Astrocyte of the cerebellum (primary cell): ENCODE measurements around the gene SEMA3B.
A peak's percentile ranks its signal among the peaks of the same experiment; 100 is the strongest.

Experiments
- DNase-seq: peaks from one replicate; pipeline ENCODE4 v3.0.0-alpha.2; 2011; ENCODE audit warnings: low read depth
- H3K4me3 ChIP-seq: 2 replicates; pipeline ENCODE4 v1.5.1; 2011; ENCODE audit warnings: mild to moderate bottlenecking, low read depth, low read length, moderate library complexity
- in situ Hi-C: cut with HindIII; loops from 2 replicates; pipeline ENCODE4 v1.10.0; 2017; ENCODE audit warnings: low sequenced_read_pairs
- TF ChIP-seq, protein P1 (sequence below): IDR thresholded peaks from 2 replicates; pipeline ENCODE4 v1.5.1; 2012; ENCODE audit warnings: low read length, low read depth, moderate library complexity, mild to moderate bottlenecking; ENCODE audit errors: missing control alignments

SEMA3B gene

DNA sequence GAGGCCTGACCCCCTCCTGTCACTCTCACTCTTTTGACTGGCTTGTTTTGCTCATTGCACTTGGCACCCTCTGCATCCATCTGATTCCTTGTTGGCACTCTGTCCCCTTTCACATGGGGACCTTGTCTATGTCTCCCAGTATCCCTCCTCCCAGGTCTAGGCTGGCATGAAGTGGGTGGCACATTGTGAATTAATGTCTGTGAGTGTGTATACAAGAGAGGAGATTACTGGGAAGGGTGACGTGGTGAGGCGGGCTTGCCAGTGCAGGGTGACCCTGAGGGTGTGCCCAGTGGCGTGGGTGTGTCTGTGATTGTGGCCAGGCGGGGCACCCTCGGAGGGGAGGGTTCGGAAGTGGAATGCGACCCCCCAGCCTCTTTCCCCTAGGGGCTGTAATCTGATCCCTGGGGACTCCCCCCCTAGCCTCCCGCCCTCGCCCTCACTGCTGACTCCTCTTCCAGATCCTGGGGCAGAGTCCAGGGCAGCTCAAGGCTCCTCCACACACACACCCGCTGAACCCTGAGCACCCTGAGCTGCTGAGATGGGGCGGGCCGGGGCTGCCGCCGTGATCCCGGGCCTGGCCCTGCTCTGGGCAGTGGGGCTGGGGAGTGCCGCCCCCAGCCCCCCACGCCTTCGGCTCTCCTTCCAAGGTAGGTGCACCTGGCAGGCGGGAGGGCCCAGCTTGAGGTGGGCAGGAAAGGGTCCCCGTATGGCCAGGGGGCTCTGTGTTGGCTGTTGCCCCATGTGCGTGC is at the start of gene SEMA3B:
Gene SEMA3B (plus strand): TSS at position 445 of the 749 bp plus-strand sequence. CDS start 94 bp downstream, at position 539.
- peak within 1 kb of the TSS; percentile 36 for H3K4me3 ChIP-seq
- DNase-seq, result no peak
- in situ Hi-C loops, result no loop called here
- TF ChIP-seq, protein P1, sequence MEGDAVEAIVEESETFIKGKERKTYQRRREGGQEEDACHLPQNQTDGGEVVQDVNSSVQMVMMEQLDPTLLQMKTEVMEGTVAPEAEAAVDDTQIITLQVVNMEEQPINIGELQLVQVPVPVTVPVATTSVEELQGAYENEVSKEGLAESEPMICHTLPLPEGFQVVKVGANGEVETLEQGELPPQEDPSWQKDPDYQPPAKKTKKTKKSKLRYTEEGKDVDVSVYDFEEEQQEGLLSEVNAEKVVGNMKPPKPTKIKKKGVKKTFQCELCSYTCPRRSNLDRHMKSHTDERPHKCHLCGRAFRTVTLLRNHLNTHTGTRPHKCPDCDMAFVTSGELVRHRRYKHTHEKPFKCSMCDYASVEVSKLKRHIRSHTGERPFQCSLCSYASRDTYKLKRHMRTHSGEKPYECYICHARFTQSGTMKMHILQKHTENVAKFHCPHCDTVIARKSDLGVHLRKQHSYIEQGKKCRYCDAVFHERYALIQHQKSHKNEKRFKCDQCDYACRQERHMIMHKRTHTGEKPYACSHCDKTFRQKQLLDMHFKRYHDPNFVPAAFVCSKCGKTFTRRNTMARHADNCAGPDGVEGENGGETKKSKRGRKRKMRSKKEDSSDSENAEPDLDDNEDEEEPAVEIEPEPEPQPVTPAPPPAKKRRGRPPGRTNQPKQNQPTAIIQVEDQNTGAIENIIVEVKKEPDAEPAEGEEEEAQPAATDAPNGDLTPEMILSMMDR, result no peak

DNA sequence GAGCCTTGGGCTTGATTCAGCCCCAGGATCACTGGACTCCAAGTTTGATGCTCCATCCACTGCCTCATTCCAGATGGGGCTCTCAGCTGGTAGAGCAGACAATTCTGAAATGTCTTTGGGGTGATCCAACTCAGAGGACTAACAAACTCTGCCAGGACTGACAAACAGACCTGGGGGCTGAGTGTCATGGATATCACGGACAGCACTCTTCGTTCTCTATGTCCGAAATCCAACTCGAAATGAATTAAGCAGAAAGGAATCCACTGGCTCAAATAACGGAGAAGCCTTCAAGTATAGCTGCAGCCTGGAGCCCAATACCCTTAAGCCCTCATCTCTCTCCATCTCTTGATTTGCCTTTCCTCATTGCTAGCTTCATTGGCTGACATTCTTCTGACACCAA is 49.7 kb upstream of the SEMA3B start:
- in situ Hi-C loops, result no loop called here
- H3K4me3 ChIP-seq, result no peak overlapping the region
- TF ChIP-seq, protein P1, result no peak
- DNase-seq, result no peak

DNA sequence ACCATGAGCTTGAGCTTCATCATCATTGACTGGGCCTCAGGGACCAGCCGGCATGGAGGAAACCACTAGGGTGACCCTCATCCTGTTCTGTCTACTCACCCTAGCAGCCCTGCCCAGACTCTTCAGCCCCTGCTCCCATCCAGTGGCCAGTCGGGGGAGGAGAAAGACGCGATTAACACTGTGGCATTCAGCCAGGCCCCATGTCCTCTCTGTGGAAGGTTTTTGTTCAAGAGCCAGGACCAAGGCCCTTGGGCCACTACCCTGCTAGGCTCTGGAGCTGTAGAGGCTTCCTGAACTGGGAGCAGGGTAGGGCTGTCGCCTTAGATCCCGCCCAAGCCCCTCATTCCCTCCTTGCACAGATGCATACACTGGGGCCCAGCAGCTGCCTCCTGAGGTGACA is 48.8 kb upstream of the SEMA3B start:
- no peak for DNase-seq
- H3K4me3 ChIP-seq, result no peak overlapping the region
- TF ChIP-seq, protein P1, result no peak
- in situ Hi-C loops, result no loop called here

DNA sequence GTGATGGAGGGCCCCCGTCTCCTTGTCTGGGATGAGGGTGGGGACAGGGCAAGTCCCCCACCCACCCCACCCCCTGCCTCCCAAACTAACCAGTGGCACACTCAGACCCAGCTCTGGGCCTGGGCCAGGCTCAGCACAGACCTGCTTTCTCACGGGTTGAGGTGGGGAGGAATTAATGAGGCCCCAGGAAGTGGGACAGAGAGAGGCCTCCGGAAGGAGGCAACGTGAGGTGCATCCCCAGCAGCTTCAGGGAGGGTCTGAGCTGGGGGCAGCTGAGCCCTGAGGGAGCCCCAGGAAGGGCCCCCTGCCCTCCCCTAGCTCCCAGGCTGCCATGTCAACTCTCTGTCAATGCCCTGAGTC is 47.9 kb upstream of the SEMA3B start:
- no peak for DNase-seq
- H3K4me3 ChIP-seq, result no peak overlapping the region
- in situ Hi-C loops, result no loop called here
- TF ChIP-seq, protein P1, result no peak

DNA sequence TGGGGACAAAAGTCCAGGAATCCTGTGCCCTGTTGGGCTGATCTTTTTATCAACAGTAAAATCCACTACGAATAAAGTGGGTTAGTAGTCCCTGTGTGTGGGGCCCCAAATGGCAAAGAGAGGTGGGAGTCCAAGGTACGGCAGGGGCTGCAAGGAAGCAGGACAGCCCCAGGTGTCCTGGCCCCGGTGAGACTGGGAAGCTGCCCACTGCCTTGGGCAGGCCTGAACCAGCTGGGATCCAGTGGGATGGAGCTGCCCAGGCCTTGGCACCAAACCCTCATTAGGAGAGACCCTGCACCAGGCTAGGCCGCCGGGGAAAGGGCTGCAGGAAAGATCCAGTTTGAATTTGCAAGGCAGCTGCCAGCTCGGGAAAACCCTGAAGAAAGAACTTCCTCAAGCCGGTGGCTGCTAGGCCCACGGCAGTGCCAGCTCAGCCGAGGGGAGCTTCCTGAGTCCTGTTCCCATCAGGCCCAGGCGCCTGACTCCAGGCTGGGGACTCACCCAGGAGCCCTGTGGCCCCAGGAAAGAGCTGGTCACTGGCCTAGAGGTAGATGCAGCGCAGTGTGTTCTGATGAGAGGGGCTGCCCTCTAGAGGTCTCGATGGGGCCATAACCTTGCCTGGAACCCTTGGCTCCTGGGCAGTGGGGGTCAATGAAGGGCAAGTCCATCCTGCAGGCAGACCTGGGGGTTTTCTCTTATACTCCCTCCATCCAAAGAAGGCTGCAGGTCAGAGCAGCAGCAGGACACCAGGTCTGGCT is 47.4 kb upstream of the SEMA3B start:
- no peak for DNase-seq
- H3K4me3 ChIP-seq, result no peak overlapping the region
- TF ChIP-seq, protein P1, result no peak
- in situ Hi-C loops, result no loop called here

DNA sequence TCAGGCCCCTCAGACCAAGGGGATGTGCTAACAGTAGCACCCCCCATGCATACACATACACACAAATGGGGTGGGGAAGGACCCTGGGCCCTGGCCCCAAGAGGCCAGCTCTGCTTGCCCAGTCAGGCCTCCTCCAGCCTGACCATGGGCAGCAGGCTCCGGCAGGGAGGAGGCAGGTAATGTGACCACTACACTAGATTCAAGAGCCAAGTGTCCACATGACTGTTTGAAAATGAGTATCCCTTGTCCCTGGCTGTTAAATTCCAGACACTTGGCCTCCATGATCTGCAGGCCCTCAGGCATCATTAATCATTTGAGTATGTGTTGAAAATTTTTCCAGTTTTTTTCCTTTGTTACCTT is 46.8 kb upstream of the SEMA3B start:
- in situ Hi-C loops, result no loop called here
- H3K4me3 ChIP-seq, result no peak overlapping the region
- DNase-seq, result no peak
- TF ChIP-seq, protein P1, result no peak
